ENCODE measurements around the gene TMEM167B. TPM values are rescaled to one million over a fixed set of nuclear protein-coding genes. Genes with fewer than 3 reads are reported as not detected.
A peak's percentile ranks its signal among the peaks of the same experiment; 100 is the strongest.

Gene TMEM167B
- total RNA-seq, 1 donor: 26.1 TPM

DNA sequence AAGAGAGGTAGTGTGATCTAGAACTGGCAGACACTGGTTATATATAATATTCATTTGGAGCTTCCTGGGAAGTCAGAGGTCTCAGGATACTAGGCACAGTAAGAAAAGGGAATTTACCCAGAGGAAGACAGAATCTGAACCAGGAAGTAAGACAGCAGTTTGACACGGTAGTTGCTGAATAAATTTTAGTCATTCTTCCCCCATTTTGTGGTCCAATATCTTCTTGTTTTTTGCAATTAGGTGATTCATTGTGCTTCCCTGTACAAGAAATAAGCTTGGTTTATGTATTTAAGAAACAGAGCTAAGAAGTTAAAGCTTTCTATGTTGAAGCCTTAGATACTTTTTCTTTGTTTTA is 1.3 kb downstream of the TMEM167B start:
- DNase-seq (ENCODE audit: low read depth): peak; percentile 39
- H3K4me3 ChIP-seq (ENCODE audit: low read depth, low read length): peak overlapping the region; percentile 86
- TF ChIP-seq, protein P1, sequence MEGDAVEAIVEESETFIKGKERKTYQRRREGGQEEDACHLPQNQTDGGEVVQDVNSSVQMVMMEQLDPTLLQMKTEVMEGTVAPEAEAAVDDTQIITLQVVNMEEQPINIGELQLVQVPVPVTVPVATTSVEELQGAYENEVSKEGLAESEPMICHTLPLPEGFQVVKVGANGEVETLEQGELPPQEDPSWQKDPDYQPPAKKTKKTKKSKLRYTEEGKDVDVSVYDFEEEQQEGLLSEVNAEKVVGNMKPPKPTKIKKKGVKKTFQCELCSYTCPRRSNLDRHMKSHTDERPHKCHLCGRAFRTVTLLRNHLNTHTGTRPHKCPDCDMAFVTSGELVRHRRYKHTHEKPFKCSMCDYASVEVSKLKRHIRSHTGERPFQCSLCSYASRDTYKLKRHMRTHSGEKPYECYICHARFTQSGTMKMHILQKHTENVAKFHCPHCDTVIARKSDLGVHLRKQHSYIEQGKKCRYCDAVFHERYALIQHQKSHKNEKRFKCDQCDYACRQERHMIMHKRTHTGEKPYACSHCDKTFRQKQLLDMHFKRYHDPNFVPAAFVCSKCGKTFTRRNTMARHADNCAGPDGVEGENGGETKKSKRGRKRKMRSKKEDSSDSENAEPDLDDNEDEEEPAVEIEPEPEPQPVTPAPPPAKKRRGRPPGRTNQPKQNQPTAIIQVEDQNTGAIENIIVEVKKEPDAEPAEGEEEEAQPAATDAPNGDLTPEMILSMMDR (IDR thresholded peaks at IDR 0.05; ENCODE audit: insufficient read depth, low read length): no peak

DNA sequence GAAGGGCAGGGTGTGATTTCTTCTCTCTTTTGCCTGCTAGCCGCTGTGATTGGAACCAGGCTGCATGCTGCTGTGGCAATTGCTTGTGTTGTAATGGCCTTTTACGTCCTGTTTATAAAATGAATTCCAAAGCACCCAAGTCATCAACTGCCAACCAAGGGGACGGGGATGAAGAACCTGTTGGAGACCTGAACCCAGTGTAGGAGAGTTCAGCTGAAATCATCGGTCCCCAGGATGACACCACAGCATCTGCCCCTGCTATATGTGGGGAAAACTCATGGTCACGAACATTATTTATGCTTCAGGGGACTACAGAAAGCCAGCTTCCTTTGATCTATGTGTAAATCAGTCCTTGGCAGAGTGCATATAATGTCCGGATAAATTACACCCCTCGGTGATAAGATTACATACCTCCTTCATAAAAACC is 3.8 kb downstream of the TMEM167B start:
- TF ChIP-seq, protein P1 (IDR thresholded peaks at IDR 0.05; ENCODE audit: insufficient read depth, low read length): no peak
- H3K4me3 ChIP-seq (ENCODE audit: low read depth, low read length): no peak overlapping the region
- no peak for DNase-seq (ENCODE audit: low read depth)

DNA sequence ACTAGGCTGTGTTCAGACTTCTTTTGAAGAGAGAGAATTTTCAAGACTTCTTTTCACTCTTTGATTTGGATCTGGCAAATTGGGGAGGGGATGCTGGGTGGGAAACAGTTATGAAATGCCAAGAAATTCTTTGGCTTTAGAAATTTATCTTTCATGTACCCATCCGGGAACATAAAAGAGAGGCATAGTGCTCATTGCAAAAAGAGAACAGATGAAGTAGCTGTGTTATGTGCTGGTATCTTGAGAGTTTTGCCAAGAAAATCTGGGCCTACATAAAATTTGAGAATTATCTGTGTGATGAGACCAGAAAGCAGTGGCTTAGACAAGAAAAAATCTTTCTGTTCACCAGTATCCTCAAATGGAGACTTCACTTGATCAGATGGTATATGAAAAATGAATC is 4.3 kb downstream of the TMEM167B start:
- no peak overlapping the region for H3K4me3 ChIP-seq (ENCODE audit: low read depth, low read length)
- DNase-seq (ENCODE audit: low read depth): no peak
- TF ChIP-seq, protein P1 (IDR thresholded peaks at IDR 0.05; ENCODE audit: insufficient read depth, low read length): no peak

DNA sequence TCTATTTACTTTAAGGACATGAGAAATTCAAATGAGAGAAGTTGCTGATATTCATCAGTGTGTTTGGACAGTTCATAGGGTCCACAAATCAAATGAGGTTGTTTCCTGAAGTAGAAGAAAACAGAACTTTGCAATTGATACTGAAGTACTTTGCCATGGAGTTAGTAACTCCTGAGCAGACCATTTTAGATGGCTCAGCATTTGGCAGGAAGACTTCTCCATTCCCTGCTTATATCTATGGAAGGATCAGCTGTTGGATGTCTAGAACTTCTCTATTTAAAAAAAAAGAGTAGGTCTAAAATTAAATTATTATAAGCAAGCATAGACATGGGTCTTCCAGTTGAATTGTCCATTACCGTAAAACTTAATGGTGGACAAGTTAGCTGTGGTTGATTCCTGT is 5.1 kb downstream of the TMEM167B start:
- TF ChIP-seq, protein P1 (IDR thresholded peaks at IDR 0.05; ENCODE audit: insufficient read depth, low read length): no peak
- DNase-seq (ENCODE audit: low read depth): no peak
- H3K4me3 ChIP-seq (ENCODE audit: low read depth, low read length): no peak overlapping the region

DNA sequence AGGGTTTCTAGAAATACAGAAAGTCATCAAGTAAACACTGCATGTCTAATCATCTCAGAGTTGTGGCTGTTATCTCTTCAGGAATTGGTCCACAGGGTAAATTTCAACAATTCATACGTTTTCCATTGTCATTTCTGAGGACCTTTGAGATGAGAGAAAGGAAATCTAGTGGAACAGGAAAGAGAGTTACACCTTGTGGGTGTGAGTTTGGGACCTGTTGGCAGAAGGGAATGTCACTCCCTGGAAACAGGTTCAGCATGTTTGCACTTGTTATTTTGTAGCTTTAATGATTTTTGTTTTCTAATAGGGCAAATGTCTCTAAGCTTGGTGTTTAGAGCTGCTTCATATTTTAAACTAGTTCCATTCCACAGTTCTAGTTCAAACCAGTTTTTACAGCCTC is 5.6 kb downstream of the TMEM167B start:
- TF ChIP-seq, protein P1 (IDR thresholded peaks at IDR 0.05; ENCODE audit: insufficient read depth, low read length): no peak
- no peak for DNase-seq (ENCODE audit: low read depth)
- no peak overlapping the region for H3K4me3 ChIP-seq (ENCODE audit: low read depth, low read length)

DNA sequence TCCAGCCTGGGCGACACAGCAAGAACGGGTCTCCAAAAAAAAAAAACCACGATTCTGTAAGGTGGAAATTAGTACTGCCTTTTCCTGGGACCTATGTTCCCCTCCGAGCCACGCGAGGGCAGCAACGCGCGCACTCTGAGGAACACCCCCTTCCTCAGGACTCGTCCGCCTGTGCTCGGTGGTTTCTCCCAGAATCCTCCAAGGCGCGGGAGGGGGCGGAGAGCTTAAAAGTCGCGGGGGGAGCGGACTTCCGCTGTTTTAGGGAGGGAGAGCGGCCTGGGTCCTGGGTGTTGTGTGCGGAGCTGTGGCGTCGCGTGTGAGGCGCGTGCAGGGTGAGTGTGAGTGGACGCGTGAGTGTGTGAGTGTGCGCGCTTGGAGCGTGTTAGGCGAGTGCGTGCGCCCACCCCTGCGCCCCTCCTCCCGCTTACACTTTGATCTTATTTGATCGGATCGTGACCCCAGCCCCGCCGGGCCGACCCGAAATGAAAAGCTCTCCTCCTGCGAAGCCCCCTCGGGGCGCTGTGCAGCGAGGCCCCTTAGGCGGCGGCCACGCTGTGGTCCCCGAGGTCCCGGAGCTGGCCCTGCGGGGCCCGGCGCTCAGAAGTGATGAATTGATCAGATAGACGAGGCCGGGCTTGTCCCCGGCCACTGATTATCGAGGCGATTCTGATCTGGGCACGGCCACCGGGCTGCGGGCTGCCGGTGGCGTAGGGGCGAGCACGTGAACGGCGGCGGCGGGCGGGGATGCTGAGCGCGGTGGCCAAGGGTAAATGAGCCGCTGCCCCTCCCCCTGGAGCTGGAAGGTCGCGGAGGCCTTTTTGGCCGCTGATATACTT is 9.6 kb downstream of the TMEM167B start:
- peak overlapping the region; percentile 98 for H3K4me3 ChIP-seq (ENCODE audit: low read depth, low read length)
- peak; percentile 97 for DNase-seq (ENCODE audit: low read depth)
- TF ChIP-seq, protein P1 (IDR thresholded peaks at IDR 0.05; ENCODE audit: insufficient read depth, low read length): peak; percentile 90
